Mesothelial cell of epicardium (in vitro differentiated cells): Measurements from ENCODE around the gene ASXL3. TPM values are rescaled to one million over a fixed set of nuclear protein-coding genes. Genes with fewer than 3 reads are reported as not detected.

Source experiments
- DNase-seq, 2 experiments: peaks; one replicate each; pipeline ENCODE4 v3.0.0; 2021; ENCODE audit warnings: low spot score in 2 of 2; ENCODE audit not compliant: unreplicated experiment in 2 of 2
- H3K27ac Mint-ChIP-seq: 2 replicates; pipeline ENCODE4 v1.8.0; 2021; ENCODE audit warnings: mixed read lengths
- H3K27me3 Mint-ChIP-seq: 2 replicates; pipeline ENCODE4 v1.8.0; 2021; ENCODE audit warnings: low read depth, mixed read lengths
- H3K36me3 Mint-ChIP-seq: 2 replicates; pipeline ENCODE4 v1.8.0; 2021; ENCODE audit warnings: mixed read lengths
- H3K4me1 Mint-ChIP-seq: 2 replicates; pipeline ENCODE4 v1.8.0; 2021; ENCODE audit warnings: mixed read lengths
- H3K4me3 Mint-ChIP-seq: 2 replicates; pipeline ENCODE4 v1.8.0; 2021; ENCODE audit warnings: mild to moderate bottlenecking, moderate library complexity, mixed read lengths
- H3K9me3 Mint-ChIP-seq: 2 replicates; pipeline ENCODE4 v1.8.0; 2021; ENCODE audit warnings: mixed read lengths
- CTCF ChIP-seq: fragments of 200-600 bp; sonication (generic); IDR thresholded peaks from one replicate; pipeline ENCODE4 v1.5.0; 2021; ENCODE audit warnings: antibody characterized with exemption; ENCODE audit not compliant: unreplicated experiment
- total RNA-seq: library from RNA; stranded (reverse); gene quantifications from 3 replicates; pipeline ENCODE4 v1.2.1, GENCODE V29; 2021

The ASXL3 gene
- total RNA-seq, 1 donor from 2014 or later: 34.0 TPM

- H3K27ac Mint-ChIP-seq: no peak overlapping the region
- no peak for DNase-seq
- no peaks in the 10 kb centered on the region for H3K9me3 Mint-ChIP-seq
- H3K36me3 Mint-ChIP-seq: peaks cover 5% of the 10 kb centered on the region
- H3K4me1 Mint-ChIP-seq: peaks cover 23% of the 10 kb centered on the region
- no peaks in the 10 kb centered on the region for H3K27me3 Mint-ChIP-seq
- no peak overlapping the region for H3K4me3 Mint-ChIP-seq
- TF ChIP-seq CTCF: no peak
Measured at GRCh38 chr18:33660696-33661310, 82.8 kb downstream of the ASXL3 start.

GRCh38 chr18:33664241-33664874, 86.3 kb downstream of the ASXL3 start:
- Mint-ChIP-seq H3K27ac (no peak overlapping the region), H3K36me3 (peaks cover 5% of the 10 kb centered on the region), H3K27me3 (no peaks in the 10 kb centered on the region), H3K9me3 (no peaks in the 10 kb centered on the region), H3K4me1 (peaks cover 18% of the 10 kb centered on the region), H3K4me3 (no peak overlapping the region)
- DNase-seq: no peak
- no peak for TF ChIP-seq CTCF

GRCh38 chr18:33665187-33665586, 87.2 kb downstream of the ASXL3 start:
- Mint-ChIP-seq H3K27ac (no peak overlapping the region), H3K9me3 (no peaks in the 10 kb centered on the region), H3K4me1 (peaks cover 24% of the 10 kb centered on the region), H3K27me3 (no peaks in the 10 kb centered on the region), H3K36me3 (peaks cover 5% of the 10 kb centered on the region), H3K4me3 (no peak overlapping the region)
- no peak for DNase-seq
- TF ChIP-seq CTCF: no peak

- H3K27me3 Mint-ChIP-seq: no peaks in the 10 kb centered on the region
- H3K9me3 Mint-ChIP-seq: no peaks in the 10 kb centered on the region
- no peak overlapping the region for H3K27ac Mint-ChIP-seq
- no peak for DNase-seq
- no peak overlapping the region for H3K4me3 Mint-ChIP-seq
- peaks cover 20% of the 10 kb centered on the region for H3K4me1 Mint-ChIP-seq
- no peak for TF ChIP-seq CTCF
- peaks cover 5% of the 10 kb centered on the region for H3K36me3 Mint-ChIP-seq
Measured at GRCh38 chr18:33665641-33666040, 87.6 kb downstream of the ASXL3 start.

- Mint-ChIP-seq H3K4me1 (peaks cover 27% of the 10 kb centered on the region), H3K36me3 (peaks cover 13% of the 10 kb centered on the region), H3K4me3 (no peak overlapping the region), H3K9me3 (no peaks in the 10 kb centered on the region), H3K27ac (no peak overlapping the region), H3K27me3 (no peaks in the 10 kb centered on the region)
- TF ChIP-seq CTCF: no peak
- no peak for DNase-seq
Measured at GRCh38 chr18:33666915-33667314, 88.9 kb downstream of the ASXL3 start.

GRCh38 chr18:33669589-33669988, 91.6 kb downstream of the ASXL3 start:
- DNase-seq: no peak
- H3K4me1 Mint-ChIP-seq: peaks cover 31% of the 10 kb centered on the region
- peaks cover 18% of the 10 kb centered on the region for H3K36me3 Mint-ChIP-seq
- no peak overlapping the region for H3K4me3 Mint-ChIP-seq
- no peak overlapping the region for H3K27ac Mint-ChIP-seq
- TF ChIP-seq CTCF: no peak
- no peaks in the 10 kb centered on the region for H3K27me3 Mint-ChIP-seq
- H3K9me3 Mint-ChIP-seq: no peaks in the 10 kb centered on the region
